ENCODE results near the gene NELFA. TPM values are rescaled to one million over a fixed set of nuclear protein-coding genes. Genes with fewer than 3 reads are reported as not detected.

Gene NELFA
- polyA plus RNA-seq, 4 donors = 25.7 to 50.3 (median 43.9) TPM

DNA sequence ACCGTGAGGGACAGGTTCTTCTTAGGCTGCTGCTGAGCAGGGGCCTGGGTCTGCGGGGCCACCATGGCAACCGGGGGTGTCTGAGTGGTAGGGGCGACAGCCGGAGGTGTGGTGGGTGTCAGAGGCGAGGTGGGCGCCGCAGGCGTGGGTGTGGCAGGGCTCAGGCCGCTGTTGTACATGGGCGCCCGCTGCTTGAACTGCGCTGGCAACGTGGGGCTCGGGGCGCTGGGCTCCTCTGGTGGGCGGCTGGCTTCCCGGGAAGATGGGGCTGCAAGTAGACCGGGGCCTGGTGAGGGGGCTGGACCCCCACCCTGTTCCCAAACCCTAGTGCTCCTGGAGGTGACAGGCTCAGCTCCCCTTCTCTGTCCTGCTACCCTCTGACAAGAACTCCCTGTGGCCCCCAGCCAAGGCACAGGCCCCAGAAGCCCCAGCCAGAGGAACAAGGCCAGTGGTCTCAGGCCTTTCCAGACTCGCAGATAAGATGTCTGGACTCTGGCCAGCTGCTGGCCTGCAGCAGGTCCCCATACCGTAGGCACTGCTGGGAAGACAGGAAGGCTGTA lies 24.8 kb downstream of the NELFA start:
- DNase-seq (ENCODE audit: low read depth in 4 of 4, low spot score in 2 of 4) = no peak

DNA sequence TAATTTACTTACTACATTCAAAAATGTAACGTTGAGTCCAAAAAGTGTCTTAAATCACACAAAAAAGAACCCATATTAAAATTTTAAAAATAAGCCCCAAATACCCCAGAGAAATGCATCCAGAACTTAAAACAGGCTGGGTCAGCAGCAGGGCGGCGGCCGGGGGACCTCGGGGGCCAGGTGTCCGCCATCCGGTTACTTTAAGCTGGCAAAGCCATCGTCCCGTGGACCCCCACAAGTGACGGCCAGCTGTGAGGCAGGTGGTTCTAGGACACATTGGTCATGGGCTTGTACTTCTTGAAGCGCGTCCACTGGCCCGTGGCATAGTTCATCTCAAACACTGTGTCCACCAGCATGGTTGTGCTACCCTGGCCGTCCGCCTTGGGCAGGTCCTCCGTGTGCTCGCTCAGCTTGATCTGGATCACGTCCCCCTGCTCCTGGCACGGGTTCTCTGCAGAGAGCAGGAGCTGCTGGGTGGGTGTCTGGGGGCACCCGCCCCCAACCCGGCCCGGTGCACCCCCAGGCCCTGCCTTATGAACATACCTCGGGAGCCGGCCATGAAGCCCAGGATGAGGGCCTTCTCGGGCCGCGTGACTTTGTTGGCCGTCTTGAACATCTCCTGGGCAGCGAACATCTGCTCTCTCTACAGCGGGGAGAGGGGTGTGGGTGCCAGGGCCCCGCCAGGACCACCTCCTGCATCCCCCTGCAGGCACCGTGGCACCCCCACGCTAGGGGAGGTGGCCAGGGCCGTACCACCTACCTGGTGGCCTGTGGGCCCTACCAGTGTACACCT lies 25.5 kb downstream of the NELFA start:
- no peak for DNase-seq (ENCODE audit: low read depth in 4 of 4, low spot score in 2 of 4)

DNA sequence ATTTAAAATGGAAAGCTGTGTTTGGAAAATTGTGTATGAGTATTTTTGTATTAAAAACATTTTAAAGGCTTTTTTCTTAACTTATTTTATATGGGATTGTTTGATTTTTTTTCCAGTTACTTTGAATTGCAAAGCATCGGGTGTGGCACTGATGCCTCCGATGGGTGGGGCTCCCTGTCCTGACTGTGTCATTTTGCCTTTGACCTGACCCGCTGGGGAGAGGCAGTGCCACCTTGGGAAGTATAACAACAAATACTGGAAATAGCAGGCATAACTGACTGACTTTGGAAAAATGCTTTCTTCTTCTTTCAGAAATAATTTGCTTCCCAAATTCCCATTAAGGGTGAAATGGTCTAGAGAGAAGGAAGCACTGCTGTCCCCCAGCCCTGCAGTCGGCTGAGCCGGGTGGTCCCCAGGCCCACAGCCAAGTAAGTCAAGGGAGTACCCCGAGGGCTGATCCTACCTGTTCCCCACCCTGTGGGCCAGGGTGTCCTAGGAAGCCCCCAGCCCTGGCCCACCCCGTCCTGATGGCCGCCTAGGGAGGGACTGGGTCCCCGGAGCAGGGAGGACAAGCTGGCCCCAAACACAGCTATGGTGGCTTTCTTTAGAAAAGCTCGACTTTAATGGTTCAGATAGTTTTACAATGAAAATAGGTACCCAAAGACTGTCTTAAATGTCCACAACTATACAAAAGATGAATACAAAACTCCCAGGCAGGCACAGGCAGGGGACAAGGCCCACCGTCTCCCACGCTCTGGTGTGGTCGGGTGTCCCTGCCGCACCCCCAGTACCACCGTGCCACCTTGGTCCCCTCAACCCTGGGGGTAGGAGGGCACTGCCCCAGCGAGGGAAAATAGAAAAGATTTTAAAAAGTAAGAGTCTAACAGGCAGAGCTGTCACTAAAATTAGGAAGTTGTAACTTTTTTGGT lies 26.4 kb downstream of the NELFA start:
- no peak for DNase-seq (ENCODE audit: low read depth in 4 of 4, low spot score in 2 of 4)

- no peak for DNase-seq (ENCODE audit: low read depth in 4 of 4, low spot score in 2 of 4)
Measured at GRCh38 chr4:1981251-1982058, 27.3 kb downstream of the NELFA start.

- DNase-seq (ENCODE audit: low read depth in 4 of 4, low spot score in 2 of 4) = no peak
Measured at GRCh38 chr4:1980561-1981041, 28.2 kb downstream of the NELFA start.

DNA sequence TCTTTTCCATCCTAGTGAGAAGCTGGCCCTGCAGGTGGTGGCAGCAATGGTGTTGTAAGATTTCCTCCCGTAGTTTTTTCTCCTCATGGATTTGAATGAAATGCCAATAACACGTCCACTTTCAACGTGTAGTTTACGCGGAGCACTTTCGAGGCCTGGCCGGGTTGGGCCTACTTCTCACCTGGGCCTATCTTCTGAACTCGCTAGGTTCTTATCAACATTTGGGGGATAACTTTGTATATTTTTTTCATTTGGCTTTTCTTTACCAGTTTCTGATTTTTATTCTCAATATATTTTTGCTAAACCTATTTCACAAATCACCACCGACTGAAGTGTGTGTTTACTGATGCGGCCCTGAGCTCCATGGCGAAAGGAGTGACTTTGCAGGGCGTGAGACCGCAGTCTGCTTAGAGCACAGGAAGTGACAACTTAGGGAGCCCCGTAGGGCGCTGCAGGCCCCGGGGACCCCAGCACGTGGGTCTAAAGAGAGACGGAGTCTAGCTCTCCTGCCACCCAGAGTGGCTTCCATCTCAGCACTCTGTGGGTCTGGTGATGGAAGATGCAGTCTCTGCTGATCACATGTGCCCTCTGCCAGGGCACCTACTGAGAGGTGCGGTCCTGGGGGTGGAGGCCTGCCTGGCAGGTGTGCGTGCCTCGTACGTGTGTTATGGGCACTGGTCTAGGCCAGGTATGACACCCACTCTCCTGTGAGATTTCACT lies 29.1 kb downstream of the NELFA start:
- DNase-seq (ENCODE audit: low read depth in 4 of 4, low spot score in 2 of 4) = no peak

DNA sequence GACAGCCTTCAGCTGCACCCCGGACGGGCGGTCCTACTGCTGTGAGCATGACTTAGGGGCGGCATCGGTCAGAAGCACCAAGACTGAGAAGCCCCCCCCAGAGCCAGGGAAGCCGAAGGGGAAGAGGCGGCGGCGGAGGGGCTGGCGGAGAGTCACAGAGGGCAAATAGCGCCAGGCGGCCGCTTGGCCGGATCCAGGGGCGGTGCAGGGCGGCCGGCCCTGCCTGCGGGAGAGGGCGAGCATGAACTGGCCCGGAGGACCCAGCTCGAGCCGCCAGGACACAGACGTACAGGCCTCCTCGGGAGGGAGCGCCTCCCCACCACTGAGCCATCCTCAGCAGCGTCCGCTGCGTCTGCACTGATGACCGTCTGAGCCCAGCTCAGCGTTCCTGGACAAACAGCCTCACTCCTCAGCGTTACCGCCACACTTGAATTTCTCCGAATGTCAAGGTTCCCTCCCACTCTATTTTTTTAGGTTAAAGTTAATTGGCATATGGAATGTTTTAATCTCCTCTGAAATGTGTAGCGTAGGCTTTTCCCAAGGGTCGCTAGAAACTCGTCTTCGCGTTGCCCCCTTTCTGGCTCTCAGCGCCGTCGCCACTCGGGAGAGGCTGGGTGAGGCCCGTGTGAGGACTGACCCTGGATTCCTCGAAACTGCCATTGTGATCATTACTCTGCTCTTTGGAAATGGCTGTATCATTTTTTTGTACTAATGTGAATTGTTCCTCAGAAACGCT lies 29.9 kb downstream of the NELFA start:
- no peak for DNase-seq (ENCODE audit: low read depth in 4 of 4, low spot score in 2 of 4)

GRCh38 chr4:1978226-1978625 lies 30.5 kb downstream of the NELFA start:
- no peak for DNase-seq (ENCODE audit: low read depth in 4 of 4, low spot score in 2 of 4)

DNA sequence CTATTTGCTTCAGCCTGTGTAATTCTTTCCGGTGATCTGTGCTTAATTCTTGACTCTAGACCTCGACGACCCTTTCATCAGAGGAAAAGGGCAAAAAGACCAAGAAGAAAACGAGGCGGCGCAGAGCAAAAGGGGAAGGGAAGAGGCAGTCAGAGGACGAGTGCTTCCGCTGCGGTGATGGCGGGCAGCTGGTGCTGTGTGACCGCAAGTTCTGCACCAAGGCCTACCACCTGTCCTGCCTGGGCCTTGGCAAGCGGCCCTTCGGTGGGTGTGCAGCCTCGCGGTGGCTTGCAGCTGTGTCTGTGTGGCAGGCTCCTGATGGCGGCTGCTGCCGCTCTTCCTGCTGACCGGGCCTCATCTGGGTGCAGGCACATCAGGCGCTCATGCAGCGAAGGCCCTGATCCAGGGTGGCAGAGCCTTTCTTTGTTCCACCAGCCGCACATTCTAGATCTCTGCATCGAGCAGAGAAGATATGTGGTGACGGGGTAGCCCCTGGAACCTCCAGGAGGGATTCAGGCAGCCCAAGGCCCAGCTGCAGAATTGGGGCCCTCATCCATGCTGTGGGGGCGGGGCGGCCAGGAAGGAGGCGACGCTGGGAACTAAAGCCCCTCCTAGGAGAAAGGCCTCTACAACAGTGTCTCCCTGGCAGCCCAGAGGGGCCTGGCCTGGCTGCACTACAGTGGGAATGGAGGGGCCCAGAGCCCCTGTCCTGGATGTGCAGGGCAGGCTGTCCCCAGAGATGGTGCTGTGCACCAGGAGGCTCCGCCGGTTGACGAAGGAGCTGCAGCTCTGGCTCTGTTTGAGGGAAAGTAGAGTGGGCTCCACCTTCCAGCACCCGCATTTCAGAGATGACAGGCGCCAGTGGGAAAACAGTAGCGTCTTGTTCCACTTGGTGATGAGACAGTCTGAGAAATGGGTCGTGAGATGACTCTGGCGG lies 32.1 kb downstream of the NELFA start:
- no peak for DNase-seq (ENCODE audit: low read depth in 4 of 4, low spot score in 2 of 4)

DNA sequence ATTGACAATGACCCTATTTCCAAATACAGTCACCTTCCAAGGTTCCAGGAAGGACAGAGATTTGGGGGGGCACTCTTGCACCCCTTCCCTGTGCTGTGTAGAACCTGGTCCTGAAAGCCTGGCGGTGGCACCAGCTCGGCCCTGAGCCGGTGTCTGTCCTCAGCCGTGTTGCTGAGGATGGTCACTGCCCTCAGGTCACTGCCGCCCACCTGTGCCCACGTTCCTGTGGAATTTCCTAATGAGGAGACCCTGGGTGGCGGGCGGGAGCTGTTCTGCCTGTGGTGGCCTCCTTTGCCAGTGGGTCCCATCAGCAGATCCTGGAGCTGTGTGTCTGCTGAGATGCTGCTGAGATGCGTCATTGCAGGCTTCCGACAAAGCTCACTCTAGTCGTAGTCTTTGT lies 32.9 kb downstream of the NELFA start:
- no peak for DNase-seq (ENCODE audit: low read depth in 4 of 4, low spot score in 2 of 4)

DNA sequence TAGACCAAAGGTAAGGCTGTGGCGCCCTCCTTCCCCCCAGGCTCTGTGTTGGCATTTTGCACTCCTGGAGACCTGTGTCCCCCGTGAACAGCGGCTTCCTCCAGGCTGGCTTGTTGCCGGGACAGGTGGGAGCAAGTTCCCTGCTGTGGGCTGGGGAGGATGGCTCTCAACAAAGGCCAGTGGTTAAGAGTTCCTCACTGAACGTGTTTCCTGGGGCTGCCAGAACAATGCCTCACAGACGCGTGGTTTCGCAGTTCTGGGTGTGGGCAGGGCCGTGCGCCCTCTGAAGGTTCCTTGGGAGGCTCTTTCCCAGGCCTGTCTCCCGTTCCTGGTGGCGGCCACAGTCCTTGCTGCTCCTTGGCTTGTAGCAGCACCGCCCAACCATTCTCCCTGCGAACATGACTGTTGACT lies 33.4 kb downstream of the NELFA start:
- no peak for DNase-seq (ENCODE audit: low read depth in 4 of 4, low spot score in 2 of 4)

- DNase-seq (ENCODE audit: low read depth in 4 of 4, low spot score in 2 of 4) = no peak
Measured at GRCh38 chr4:1974840-1975239, 33.9 kb downstream of the NELFA start.

- DNase-seq (ENCODE audit: low read depth in 4 of 4, low spot score in 2 of 4) = no peak
Measured at GRCh38 chr4:1973661-1974060, 35.1 kb downstream of the NELFA start.

DNA sequence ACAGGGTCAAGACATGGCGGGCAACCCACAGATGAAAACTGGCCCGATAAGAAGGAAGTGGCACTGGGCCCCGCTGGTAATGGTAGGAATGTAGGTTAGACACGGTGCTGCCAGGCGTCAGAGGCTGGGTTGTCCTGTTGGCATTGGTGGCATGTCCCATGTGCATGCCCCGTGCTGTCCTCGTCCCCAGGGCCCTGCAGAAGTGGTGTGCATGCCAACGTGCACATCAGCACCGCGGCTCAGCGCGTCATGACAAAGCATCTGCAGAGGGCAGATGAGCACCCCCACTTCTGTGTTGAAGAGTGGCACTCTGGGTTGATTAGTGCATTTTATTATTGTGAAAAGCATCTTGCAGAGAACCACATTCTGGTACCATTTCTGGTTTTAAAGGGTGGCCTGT lies 35.6 kb downstream of the NELFA start:
- DNase-seq (ENCODE audit: low read depth in 4 of 4, low spot score in 2 of 4) = no peak

DNA sequence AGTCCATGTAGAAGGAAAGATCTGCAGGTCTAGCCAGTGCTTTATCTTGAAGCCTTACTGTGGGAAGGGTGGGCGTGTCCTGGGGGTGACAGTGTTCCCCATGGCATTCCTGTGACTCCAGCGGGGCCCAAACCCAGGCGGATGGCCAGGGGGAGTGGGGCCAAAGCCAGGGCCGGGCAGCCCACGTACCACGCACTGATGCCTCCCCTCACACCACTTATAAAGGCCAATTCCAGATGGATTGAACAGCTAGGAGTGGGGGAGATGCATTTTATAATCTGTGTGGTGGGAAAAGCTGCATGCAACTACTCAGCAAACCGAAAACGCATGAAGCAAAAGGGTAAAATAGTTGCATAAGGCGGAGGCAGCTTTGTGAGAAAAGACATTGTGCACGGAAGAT lies 36.4 kb downstream of the NELFA start:
- no peak for DNase-seq (ENCODE audit: low read depth in 4 of 4, low spot score in 2 of 4)

- DNase-seq (ENCODE audit: low read depth in 4 of 4, low spot score in 2 of 4) = no peak
Measured at GRCh38 chr4:1971456-1972200, 37.1 kb downstream of the NELFA start.

DNA sequence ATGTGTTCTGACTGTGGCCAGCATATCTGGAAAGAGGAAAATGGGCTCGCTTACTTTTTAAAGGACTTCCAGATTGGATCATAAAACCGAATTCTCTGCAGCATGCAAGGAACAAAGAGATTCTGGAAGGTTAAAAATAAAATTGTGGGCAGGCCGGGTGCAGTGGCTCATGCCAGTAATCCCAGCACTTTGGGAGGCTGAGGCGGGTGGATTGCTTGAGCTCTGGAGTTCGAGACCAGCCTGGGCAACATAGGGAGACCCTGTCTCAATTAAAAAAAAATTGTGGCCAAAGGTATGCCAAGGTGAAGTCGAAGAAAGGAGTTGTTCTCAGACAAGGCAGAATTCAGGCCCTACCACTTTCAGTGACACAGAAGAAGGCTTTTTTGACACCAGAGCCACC lies 37.8 kb downstream of the NELFA start:
- DNase-seq (ENCODE audit: low read depth in 4 of 4, low spot score in 2 of 4) = no peak

All from left renal cortex interstitium (tissue), 4 donors.